ENCODE data around the gene ARHGAP10. TPM values are rescaled to one million over a fixed set of nuclear protein-coding genes. Genes with fewer than 3 reads are reported as not detected.
A peak's percentile ranks its signal among the peaks of the same experiment; 100 is the strongest.

The ARHGAP10 gene
- total RNA-seq, 1 donor from 2014 or later = 26.9 TPM

DNA sequence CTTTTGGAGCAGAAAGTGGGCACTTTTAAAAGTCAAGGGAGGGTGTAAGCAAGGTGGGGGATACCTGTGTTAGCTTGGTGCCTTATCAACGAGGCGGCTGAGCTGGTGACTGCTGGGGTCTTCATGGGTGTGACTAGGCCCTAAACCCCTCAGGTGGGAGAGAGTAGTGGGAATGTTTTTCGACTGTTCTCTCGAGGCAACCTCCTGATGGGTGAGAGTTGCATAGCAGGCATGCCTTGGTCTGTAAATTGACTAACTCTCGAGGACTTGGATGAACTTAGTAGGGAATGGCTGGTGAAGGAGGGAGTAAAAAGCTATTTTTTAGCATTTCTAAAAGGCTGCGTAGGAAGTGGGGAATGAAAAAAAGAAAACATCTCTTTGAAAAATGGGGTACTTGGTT lies 80.0 kb downstream of the ARHGAP10 start:
- intact Hi-C loops (cut with DNase I) = no loop called here
- no peak overlapping the region for H3K4me3 ChIP-seq
- TF ChIP-seq, protein P1, sequence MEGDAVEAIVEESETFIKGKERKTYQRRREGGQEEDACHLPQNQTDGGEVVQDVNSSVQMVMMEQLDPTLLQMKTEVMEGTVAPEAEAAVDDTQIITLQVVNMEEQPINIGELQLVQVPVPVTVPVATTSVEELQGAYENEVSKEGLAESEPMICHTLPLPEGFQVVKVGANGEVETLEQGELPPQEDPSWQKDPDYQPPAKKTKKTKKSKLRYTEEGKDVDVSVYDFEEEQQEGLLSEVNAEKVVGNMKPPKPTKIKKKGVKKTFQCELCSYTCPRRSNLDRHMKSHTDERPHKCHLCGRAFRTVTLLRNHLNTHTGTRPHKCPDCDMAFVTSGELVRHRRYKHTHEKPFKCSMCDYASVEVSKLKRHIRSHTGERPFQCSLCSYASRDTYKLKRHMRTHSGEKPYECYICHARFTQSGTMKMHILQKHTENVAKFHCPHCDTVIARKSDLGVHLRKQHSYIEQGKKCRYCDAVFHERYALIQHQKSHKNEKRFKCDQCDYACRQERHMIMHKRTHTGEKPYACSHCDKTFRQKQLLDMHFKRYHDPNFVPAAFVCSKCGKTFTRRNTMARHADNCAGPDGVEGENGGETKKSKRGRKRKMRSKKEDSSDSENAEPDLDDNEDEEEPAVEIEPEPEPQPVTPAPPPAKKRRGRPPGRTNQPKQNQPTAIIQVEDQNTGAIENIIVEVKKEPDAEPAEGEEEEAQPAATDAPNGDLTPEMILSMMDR (IDR thresholded peaks at IDR 0.05) = no peak
- no peaks in the 10 kb centered on the region for H3K36me3 ChIP-seq
- peaks cover 49% of the 10 kb centered on the region for H3K4me1 ChIP-seq
- no peaks in the 10 kb centered on the region for H3K27me3 ChIP-seq
- ATAC-seq (no peak), DNase-seq (no peak)
- H3K27ac ChIP-seq = no peak overlapping the region
- no peaks in the 10 kb centered on the region for H3K9me3 ChIP-seq

DNA sequence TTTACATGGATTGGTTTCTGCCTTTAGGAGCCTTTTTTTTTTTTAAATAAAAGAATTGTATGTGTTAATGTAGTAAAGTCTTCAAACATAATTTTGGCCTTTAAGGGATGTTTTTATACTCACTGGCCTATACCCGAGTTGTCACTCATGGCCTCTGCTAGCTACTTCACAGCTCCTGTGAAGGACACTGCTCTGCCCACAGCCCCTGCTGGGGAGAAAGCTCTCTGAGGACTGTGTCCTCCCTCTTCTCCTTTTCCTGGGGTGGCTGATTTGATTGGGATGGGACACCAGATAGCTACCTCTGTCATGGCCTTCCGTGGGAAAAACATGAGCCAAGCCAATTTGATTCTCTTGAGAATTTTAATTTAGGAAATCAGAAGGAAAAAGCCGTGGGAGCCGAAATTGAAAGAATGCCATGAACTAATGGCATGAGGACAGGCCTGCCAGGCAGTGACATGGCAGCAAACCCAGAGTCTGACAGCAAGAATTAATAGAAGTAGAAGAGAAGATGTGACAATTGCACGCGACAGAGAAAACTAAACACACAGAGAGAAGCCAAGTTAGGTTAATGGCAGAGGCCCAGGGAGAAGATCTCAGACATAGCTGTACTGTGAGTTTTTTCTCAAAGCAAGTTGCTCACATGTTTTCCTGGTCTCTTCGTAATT lies 81.4 kb downstream of the ARHGAP10 start:
- DNase-seq (no peak), ATAC-seq (no peak)
- TF ChIP-seq, protein P1 (IDR thresholded peaks at IDR 0.05) = no peak
- H3K4me3 ChIP-seq = no peak overlapping the region
- H3K27ac ChIP-seq = no peak overlapping the region
- intact Hi-C loops (cut with DNase I) = no loop called here
- H3K4me1 ChIP-seq = peaks cover 53% of the 10 kb centered on the region
- no peaks in the 10 kb centered on the region for H3K36me3 ChIP-seq
- no peaks in the 10 kb centered on the region for H3K27me3 ChIP-seq
- no peaks in the 10 kb centered on the region for H3K9me3 ChIP-seq

DNA sequence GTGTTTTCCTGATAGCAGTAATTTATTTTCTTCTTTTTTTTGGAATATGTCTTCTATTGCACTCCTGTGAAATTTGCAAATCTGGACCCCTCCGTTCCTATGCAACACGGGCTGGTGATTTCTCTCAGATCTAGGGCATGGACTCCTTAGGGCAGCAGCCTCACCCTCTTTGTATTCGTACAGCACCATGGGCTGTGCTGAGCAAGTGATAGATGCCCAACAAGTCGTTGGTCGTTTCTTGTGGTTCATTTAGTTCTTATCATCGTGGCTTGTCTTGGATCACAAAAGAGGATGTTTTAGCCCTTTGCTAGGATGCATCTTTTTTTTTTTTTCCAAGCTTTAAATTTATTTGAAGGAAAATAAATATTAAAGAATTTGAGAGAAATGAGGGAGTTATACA lies 82.1 kb downstream of the ARHGAP10 start:
- peaks cover 47% of the 10 kb centered on the region for H3K4me1 ChIP-seq
- no peak overlapping the region for H3K4me3 ChIP-seq
- no peaks in the 10 kb centered on the region for H3K36me3 ChIP-seq
- H3K9me3 ChIP-seq = no peaks in the 10 kb centered on the region
- no peak for ATAC-seq
- intact Hi-C loops (cut with DNase I) = no loop called here
- H3K27ac ChIP-seq = no peak overlapping the region
- H3K27me3 ChIP-seq = no peaks in the 10 kb centered on the region
- DNase-seq = no peak
- TF ChIP-seq, protein P1 (IDR thresholded peaks at IDR 0.05) = no peak

DNA sequence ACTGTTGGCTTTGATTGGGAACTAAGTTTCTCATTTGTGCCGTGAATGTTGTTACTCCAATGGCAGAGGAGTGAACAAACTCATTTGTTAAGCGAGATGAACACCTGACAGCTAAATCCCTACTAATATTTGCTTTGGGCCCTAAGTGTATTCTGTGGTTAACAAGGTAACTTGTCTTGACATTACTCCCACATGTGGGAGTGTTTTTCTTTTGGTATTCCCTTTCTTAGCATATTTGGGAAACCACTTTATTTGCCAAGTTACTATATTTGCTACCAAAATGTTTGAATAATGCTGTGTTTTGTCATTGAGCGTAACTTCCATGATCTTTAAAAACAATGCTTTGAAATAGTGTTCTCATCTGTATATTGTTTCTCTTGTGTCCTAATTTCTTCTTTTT lies 82.5 kb downstream of the ARHGAP10 start:
- no peaks in the 10 kb centered on the region for H3K9me3 ChIP-seq
- DNase-seq = no peak
- H3K36me3 ChIP-seq = no peaks in the 10 kb centered on the region
- peaks cover 45% of the 10 kb centered on the region for H3K4me1 ChIP-seq
- TF ChIP-seq, protein P1 (IDR thresholded peaks at IDR 0.05) = no peak
- no peak for ATAC-seq
- H3K27ac ChIP-seq = no peak overlapping the region
- H3K4me3 ChIP-seq = no peak overlapping the region
- H3K27me3 ChIP-seq = no peaks in the 10 kb centered on the region
- intact Hi-C loops (cut with DNase I) = no loop called here

DNA sequence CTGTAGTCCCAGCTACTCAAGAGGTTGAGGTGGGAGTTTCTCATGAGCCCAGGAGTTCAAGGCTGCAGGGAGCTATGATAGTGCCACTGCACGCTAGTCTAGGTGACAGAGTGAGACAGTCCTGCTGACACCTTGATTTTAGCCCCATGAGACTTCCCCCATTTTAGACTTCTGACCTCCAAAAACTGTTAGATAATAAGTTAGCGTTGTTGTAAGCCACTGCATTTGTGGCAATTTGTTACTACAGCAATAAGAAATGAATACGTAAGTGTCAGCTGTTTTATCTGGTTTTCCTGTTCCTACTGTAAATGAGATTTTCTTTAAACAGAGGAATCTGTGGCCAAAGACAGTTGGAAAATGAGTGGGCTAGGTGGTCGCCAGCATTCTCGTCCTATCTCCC lies 83.9 kb downstream of the ARHGAP10 start:
- intact Hi-C loops (cut with DNase I) = no loop called here

More for the DNA sequence above, 83.9 kb downstream of the ARHGAP10 start:
- DNase-seq (no peak), ATAC-seq (peak; percentile 56)
- Histone ChIP-seq H3K27ac (peak overlapping the region; percentile 37), H3K4me1 (peaks cover 45% of the 10 kb centered on the region), H3K4me3 (no peak overlapping the region), H3K9me3 (no peaks in the 10 kb centered on the region), H3K36me3 (no peaks in the 10 kb centered on the region), H3K27me3 (no peaks in the 10 kb centered on the region)
- TF ChIP-seq, protein P1 (IDR thresholded peaks at IDR 0.05) = no peak
